ENCODE measurements around the gene STAC2. TPM values are rescaled to one million over a fixed set of nuclear protein-coding genes. Genes with fewer than 3 reads are reported as not detected.

Gene STAC2
- total RNA-seq, 1 experiment from 2014 or later = not detected

- intact Hi-C loops (cut with micrococcal nuclease; ENCODE audit: unreplicated experiment) = no loop called here
- Mint-ChIP-seq H3K9me3 (ENCODE audit: low read depth, unreplicated experiment) (no peaks in the 10 kb centered on the region), H3K4me1 (ENCODE audit: low read depth, unreplicated experiment) (peaks cover 22% of the 10 kb centered on the region), H3K36me3 (ENCODE audit: insufficient read depth, unreplicated experiment) (peaks cover 52% of the 10 kb centered on the region), H3K27ac (ENCODE audit: unreplicated experiment) (no peak overlapping the region), H3K27me3 (ENCODE audit: unreplicated experiment) (no peaks in the 10 kb centered on the region), H3K4me3 (ENCODE audit: low read depth, unreplicated experiment) (peak overlapping the region; percentile 86)
- peak; percentile 26 for TF ChIP-seq CTCF (IDR thresholded peaks at IDR 0.05; ENCODE audit: unreplicated experiment)
- BruUV-seq (replicated peaks) = no TSS peak
- DNase-seq = no peak
- CTCF ChIA-PET = interaction anchor here (0.5 to 4.0 kb wide), 11 partner anchors 9 to 150 kb away, joined by 3 to 26 read pairs (median 4); no protein-coding TSS in a partner anchor
Measured at GRCh38 chr17:39195568-39196160, 30.1 kb downstream of the STAC2 start.

- Mint-ChIP-seq H3K9me3 (ENCODE audit: low read depth, unreplicated experiment) (no peaks in the 10 kb centered on the region), H3K4me1 (ENCODE audit: low read depth, unreplicated experiment) (peaks cover 20% of the 10 kb centered on the region), H3K27ac (ENCODE audit: unreplicated experiment) (no peak overlapping the region), H3K27me3 (ENCODE audit: unreplicated experiment) (no peaks in the 10 kb centered on the region), H3K4me3 (ENCODE audit: low read depth, unreplicated experiment) (no peak overlapping the region), H3K36me3 (ENCODE audit: insufficient read depth, unreplicated experiment) (peaks cover 46% of the 10 kb centered on the region)
- TF ChIP-seq CTCF (IDR thresholded peaks at IDR 0.05; ENCODE audit: unreplicated experiment) = no peak
- no peak for DNase-seq
- intact Hi-C loops (cut with micrococcal nuclease; ENCODE audit: unreplicated experiment) = no loop called here
- CTCF ChIA-PET = interaction anchor here (0.7 to 4.0 kb wide), 9 partner anchors 8 to 53 kb away, joined by 3 to 26 read pairs (median 5); no protein-coding TSS in a partner anchor
- no TSS peak for BruUV-seq (replicated peaks)
Measured at GRCh38 chr17:39194985-39195524, 30.7 kb downstream of the STAC2 start.

GRCh38 chr17:39194089-39194984, 31.4 kb downstream of the STAC2 start:
- Mint-ChIP-seq H3K9me3 (ENCODE audit: low read depth, unreplicated experiment) (no peaks in the 10 kb centered on the region), H3K27ac (ENCODE audit: unreplicated experiment) (no peak overlapping the region), H3K4me1 (ENCODE audit: low read depth, unreplicated experiment) (peaks cover 13% of the 10 kb centered on the region), H3K4me3 (ENCODE audit: low read depth, unreplicated experiment) (no peak overlapping the region), H3K36me3 (ENCODE audit: insufficient read depth, unreplicated experiment) (peaks cover 39% of the 10 kb centered on the region), H3K27me3 (ENCODE audit: unreplicated experiment) (no peaks in the 10 kb centered on the region)
- TF ChIP-seq CTCF (IDR thresholded peaks at IDR 0.05; ENCODE audit: unreplicated experiment) = peak; percentile 83
- peak; percentile 79 for DNase-seq
- CTCF ChIA-PET = interaction anchor here (0.7 to 4.0 kb wide), 12 partner anchors 8 to 1486 kb away, joined by 3 to 26 read pairs (median 5); no protein-coding TSS in a partner anchor
- no TSS peak for BruUV-seq (replicated peaks)
- intact Hi-C loops (cut with micrococcal nuclease; ENCODE audit: unreplicated experiment) = no loop called here

- CTCF ChIA-PET = interaction anchor here (0.6 to 4.0 kb wide), 5 partner anchors 14 to 348 kb away, joined by 3 to 26 read pairs (median 3); no protein-coding TSS in a partner anchor
- H3K4me3 Mint-ChIP-seq (ENCODE audit: low read depth, unreplicated experiment) = no peak overlapping the region
- TF ChIP-seq CTCF (IDR thresholded peaks at IDR 0.05; ENCODE audit: unreplicated experiment) = no peak
- peaks cover 31% of the 10 kb centered on the region for H3K36me3 Mint-ChIP-seq (ENCODE audit: insufficient read depth, unreplicated experiment)
- H3K4me1 Mint-ChIP-seq (ENCODE audit: low read depth, unreplicated experiment) = peaks cover 6% of the 10 kb centered on the region
- H3K27ac Mint-ChIP-seq (ENCODE audit: unreplicated experiment) = no peak overlapping the region
- H3K9me3 Mint-ChIP-seq (ENCODE audit: low read depth, unreplicated experiment) = no peaks in the 10 kb centered on the region
- intact Hi-C loops (cut with micrococcal nuclease; ENCODE audit: unreplicated experiment) = no loop called here
- no peaks in the 10 kb centered on the region for H3K27me3 Mint-ChIP-seq (ENCODE audit: unreplicated experiment)
- no TSS peak for BruUV-seq (replicated peaks)
- no peak for DNase-seq
Measured at GRCh38 chr17:39193346-39193745, 32.4 kb downstream of the STAC2 start.

Measured in Calu3 (cell line).